Parathyroid adenoma (tissue), 2 donors: ENCODE data around the gene RBMS3.

Experiments used
- H2AFZ ChIP-seq: fragments of 300-600 bp; sonication (generic); one replicate; pipeline ENCODE4 v1.7.0; 2017; ENCODE audit warnings: antibody characterized with exemption, mild to moderate bottlenecking
- H3K27ac ChIP-seq: fragments of 300-600 bp; sonication (generic); one replicate; pipeline ENCODE4 v1.7.0; 2017
- H3K27me3 ChIP-seq: fragments of 300-600 bp; sonication (generic); one replicate; pipeline ENCODE4 v1.7.0; 2017; ENCODE audit warnings: low read length; ENCODE audit not compliant: control insufficient read depth, insufficient read depth
- H3K36me3 ChIP-seq: fragments of 300-600 bp; sonication (generic); one replicate; pipeline ENCODE4 v1.7.0; 2017; ENCODE audit warnings: low read length; ENCODE audit not compliant: control insufficient read depth, insufficient read depth
- H3K4me1 ChIP-seq: fragments of 300-600 bp; sonication (generic); one replicate; pipeline ENCODE4 v1.7.0; 2017; ENCODE audit warnings: control low read depth
- H3K4me2 ChIP-seq: fragments of 300-600 bp; sonication (generic); one replicate; pipeline ENCODE4 v1.7.0; 2017; ENCODE audit warnings: low read length
- H3K4me3 ChIP-seq: fragments of 300-600 bp; sonication (generic); one replicate; pipeline ENCODE4 v1.7.0; 2017; ENCODE audit warnings: low read depth, low read length
- H3K79me2 ChIP-seq: fragments of 300-600 bp; sonication (generic); one replicate; pipeline ENCODE4 v1.7.0; 2017; ENCODE audit warnings: control low read depth
- H3K9ac ChIP-seq: fragments of 300-600 bp; sonication (generic); one replicate; pipeline ENCODE4 v1.7.0; 2017; ENCODE audit warnings: mild to moderate bottlenecking
- H3K9me3 ChIP-seq: fragments of 300-600 bp; sonication (generic); one replicate; pipeline ENCODE4 v1.7.0; 2017; ENCODE audit warnings: low read length; ENCODE audit not compliant: control insufficient read depth
- CTCF ChIP-seq: fragments of 300-600 bp; sonication (generic); IDR thresholded peaks from one replicate; pipeline ENCODE4 v1.7.0; 2017; ENCODE audit warnings: antibody characterized with exemption, mild to moderate bottlenecking
- donor health status: primary hyperparathyroidism.

RBMS3 gene

GRCh38 chr3:29544701-29545363 is 264.0 kb downstream of the RBMS3 start:
- Histone ChIP-seq H3K4me2 (no peak overlapping the region), H3K79me2 (no peaks in the 10 kb centered on the region), H2AFZ (no peak overlapping the region), H3K36me3 (no peaks in the 10 kb centered on the region), H3K9me3 (no peaks in the 10 kb centered on the region), H3K27me3 (no peaks in the 10 kb centered on the region), H3K4me1 (no peaks in the 10 kb centered on the region), H3K4me3 (no peak overlapping the region), H3K27ac (no peak overlapping the region), H3K9ac (no peak overlapping the region)
- no peak for TF ChIP-seq CTCF

GRCh38 chr3:29545615-29546014 is 264.7 kb downstream of the RBMS3 start:
- no peaks in the 10 kb centered on the region for H3K36me3 ChIP-seq
- H3K27ac ChIP-seq: no peak overlapping the region
- H3K4me1 ChIP-seq: no peaks in the 10 kb centered on the region
- no peaks in the 10 kb centered on the region for H3K79me2 ChIP-seq
- no peak overlapping the region for H2AFZ ChIP-seq
- no peaks in the 10 kb centered on the region for H3K27me3 ChIP-seq
- no peaks in the 10 kb centered on the region for H3K9me3 ChIP-seq
- no peak for TF ChIP-seq CTCF
- no peak overlapping the region for H3K4me2 ChIP-seq
- H3K4me3 ChIP-seq: no peak overlapping the region
- no peak overlapping the region for H3K9ac ChIP-seq

GRCh38 chr3:29552051-29552450 is 271.2 kb downstream of the RBMS3 start:
- Histone ChIP-seq H3K4me1 (no peaks in the 10 kb centered on the region), H3K27ac (no peak overlapping the region), H3K9ac (no peak overlapping the region), H3K4me3 (no peak overlapping the region), H3K79me2 (no peaks in the 10 kb centered on the region), H3K27me3 (no peaks in the 10 kb centered on the region), H3K9me3 (no peaks in the 10 kb centered on the region), H3K36me3 (no peaks in the 10 kb centered on the region), H3K4me2 (no peak overlapping the region), H2AFZ (no peak overlapping the region)
- no peak for TF ChIP-seq CTCF

GRCh38 chr3:29554566-29554965 is 273.7 kb downstream of the RBMS3 start:
- Histone ChIP-seq H3K4me1 (no peaks in the 10 kb centered on the region), H3K4me3 (no peak overlapping the region)

More at GRCh38 chr3:29554566-29554965, 273.7 kb downstream of the RBMS3 start:
- no peaks in the 10 kb centered on the region for H3K36me3 ChIP-seq
- H2AFZ ChIP-seq: no peak overlapping the region
- H3K9me3 ChIP-seq: no peaks in the 10 kb centered on the region
- no peak overlapping the region for H3K9ac ChIP-seq
- H3K79me2 ChIP-seq: no peaks in the 10 kb centered on the region
- no peak overlapping the region for H3K27ac ChIP-seq
- TF ChIP-seq CTCF: no peak
- no peak overlapping the region for H3K4me2 ChIP-seq
- no peaks in the 10 kb centered on the region for H3K27me3 ChIP-seq
